MV-4-11 (cell line): ENCODE data around the gene C16orf96.

Experiments
- DNase-seq: peaks from one replicate; lab custom pipeline; 2025; lab: John Stamatoyannopoulos, UW

C16orf96 gene

GRCh38 chr16:4616047-4616811 is 60.1 kb downstream of the C16orf96 start:
- DNase-seq = peak; percentile 100

- DNase-seq = no peak
Observed at GRCh38 chr16:4617880-4618279, 61.7 kb downstream of the C16orf96 start.

GRCh38 chr16:4618645-4619418 is 62.7 kb downstream of the C16orf96 start:
- no peak for DNase-seq

- peak; percentile 61 for DNase-seq
Observed at GRCh38 chr16:4623593-4623992, 67.5 kb downstream of the C16orf96 start.

- DNase-seq = peak; percentile 95
Observed at GRCh38 chr16:4624015-4624826, 68.1 kb downstream of the C16orf96 start, which contains the start of gene MGRN1. Gene MGRN1, plus strand, starts transcription at chr16:4624826. Its CDS starts 135 bp downstream, at chr16:4624961.

GRCh38 chr16:4624827-4625559 is 68.9 kb downstream of the C16orf96 start:
- DNase-seq = peak; percentile 48

- no peak for DNase-seq
Observed at GRCh38 chr16:4625560-4626159, 69.5 kb downstream of the C16orf96 start.

GRCh38 chr16:4626396-4626795 is 70.3 kb downstream of the C16orf96 start:
- no peak for DNase-seq

- no peak for DNase-seq
Observed at GRCh38 chr16:4628283-4628682, 72.1 kb downstream of the C16orf96 start.

- DNase-seq = no peak
Observed at GRCh38 chr16:4631444-4631843, 75.3 kb downstream of the C16orf96 start.

GRCh38 chr16:4633910-4634635 is 77.9 kb downstream of the C16orf96 start:
- no peak for DNase-seq

GRCh38 chr16:4634768-4635167 is 78.6 kb downstream of the C16orf96 start:
- DNase-seq = no peak

GRCh38 chr16:4636196-4636595 is 80.1 kb downstream of the C16orf96 start:
- DNase-seq = no peak

GRCh38 chr16:4637501-4638166 is 81.5 kb downstream of the C16orf96 start:
- no peak for DNase-seq

- no peak for DNase-seq
Observed at GRCh38 chr16:4639899-4640509, 83.9 kb downstream of the C16orf96 start.

- DNase-seq = no peak
Observed at GRCh38 chr16:4640572-4641305, 84.6 kb downstream of the C16orf96 start.

- no peak for DNase-seq
Observed at GRCh38 chr16:4641306-4641687, 85.2 kb downstream of the C16orf96 start.

- no peak for DNase-seq
Observed at GRCh38 chr16:4641895-4642294, 85.8 kb downstream of the C16orf96 start.
